Measurements from ENCODE around the gene CLIC6. TPM values are rescaled to one million over a fixed set of nuclear protein-coding genes. Genes with fewer than 3 reads are reported as not detected.

CLIC6 gene
- total and polyA plus RNA-seq, 2 of the 8 experiments (the other 6 are each of a cell fraction or from before 2014, with no cell fraction given): 0.42 to 1.3 TPM

DNA sequence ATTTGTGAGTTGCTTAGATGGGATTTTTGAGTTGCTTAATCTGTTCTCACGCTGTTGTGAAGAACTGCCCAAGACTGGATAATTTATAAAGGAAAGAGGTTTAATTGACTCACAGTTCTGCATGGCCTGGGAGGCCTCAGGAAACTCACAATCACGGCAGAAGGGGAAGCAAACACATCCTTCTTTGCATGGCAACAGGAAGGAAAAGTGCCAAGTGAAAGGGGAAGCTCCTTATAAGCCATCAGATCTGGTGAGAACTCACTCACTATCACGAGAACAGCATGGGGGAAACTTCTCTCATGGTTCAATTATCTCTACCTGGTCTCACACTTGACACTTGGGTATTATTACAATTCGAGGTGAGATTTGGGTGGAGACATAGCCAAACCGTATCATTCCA lies 10.3 kb downstream of the CLIC6 start:
- no peak overlapping the region for H2BK12ac ChIP-seq (ENCODE audit: low read depth, low read length)
- H2AK5ac ChIP-seq (ENCODE audit: low read depth, low read length): no peak overlapping the region
- no peak overlapping the region for H4K8ac ChIP-seq (ENCODE audit: extremely low read depth, insufficient read depth, low read length)
- H4K20me1 ChIP-seq (replicated peaks in 1 of 2; ENCODE audit: control insufficient read depth in 1 of 2, insufficient read depth in 2 of 2, low read length in 2 of 2): no peaks in the 10 kb centered on the region
- H3K79me2 ChIP-seq (ENCODE audit: control insufficient read depth in 1 of 2, insufficient read depth in 2 of 2, low read length in 2 of 2): no peaks in the 10 kb centered on the region
- no peak overlapping the region for H3K27ac ChIP-seq (ENCODE audit: low read depth, low read length)
- no peak overlapping the region for H2BK20ac ChIP-seq (ENCODE audit: low read length)
- no peaks in the 10 kb centered on the region for H3K23me2 ChIP-seq (ENCODE audit: low read depth, low read length)
- H3K79me1 ChIP-seq (ENCODE audit: low read depth, low read length): no peaks in the 10 kb centered on the region
- no peak overlapping the region for H3K4me2 ChIP-seq (ENCODE audit: insufficient read depth in 1 of 2, low read depth in 2 of 2, low read length in 2 of 2)
- no peak overlapping the region for H2BK5ac ChIP-seq (ENCODE audit: low read depth, low read length)
- no peaks in the 10 kb centered on the region for H3K27me3 ChIP-seq (replicated peaks in 1 of 4; ENCODE audit: control insufficient read depth in 3 of 4, extremely low read depth in 1 of 4, insufficient read depth in 3 of 4, low read length in 3 of 4)
- no peak overlapping the region for H3K56ac ChIP-seq (replicated peaks; ENCODE audit: insufficient read length, low read depth, low read length)
- H3K4ac ChIP-seq (replicated peaks; ENCODE audit: insufficient read length, low read depth, low read length): no peak overlapping the region
- DNase-seq (ENCODE audit: low read depth in 1 of 2, low spot score in 2 of 2) (no peak), FAIRE-seq (no peak)
- ChIA-PET POLR2A (ENCODE audit: partially characterized antibody) (no interaction called here), CTCF (ENCODE audit: partially characterized antibody) (no interaction called here)
- peaks cover 8 to 14% of the 10 kb centered on the region in 2 experiments; a peak in 3 of 4 replicates for H3K9me3 ChIP-seq (ENCODE audit: insufficient read depth in 2 of 2, low read depth in 1 of 2, low read length in 1 of 2)
- H3K23ac ChIP-seq (ENCODE audit: insufficient read length): no peak overlapping the region
- no peak overlapping the region for H2BK15ac ChIP-seq (ENCODE audit: low read length)
- H3K14ac ChIP-seq (ENCODE audit: insufficient read length): no peak overlapping the region
- H2AFZ ChIP-seq (ENCODE audit: low read length): no peak overlapping the region
- H3K36me3 ChIP-seq (ENCODE audit: control insufficient read depth in 2 of 4, insufficient read depth in 4 of 4, low read length in 3 of 4): no peaks in the 10 kb centered on the region
- H4K5ac ChIP-seq (ENCODE audit: insufficient read length, low read depth, low read length): no peak overlapping the region
- peaks cover 0 to 4% (median 0%) of the 10 kb centered on the region in 4 experiments; a peak in 1 of 7 replicates for H3K4me1 ChIP-seq (replicated peaks in 1 of 4; ENCODE audit: control insufficient read depth in 3 of 4, insufficient read depth in 4 of 4, low read length in 3 of 4)
- H4K91ac ChIP-seq (replicated peaks; ENCODE audit: insufficient read length, low read length): no peak overlapping the region
- TF ChIP-seq CTBP2 (IDR thresholded peaks at IDR 0.05; ENCODE audit: borderline replicate concordance, insufficient read depth, insufficient read length, low read length) (no peak), POLR2AphosphoS5 (IDR thresholded peaks at IDR 0.05; ENCODE audit: low read depth, low read length) (no peak), SP1 (IDR thresholded peaks at IDR 0.05; ENCODE audit: low read depth, low read length) (no peak), SIRT6 (IDR thresholded peaks at IDR 0.05; ENCODE audit: low read length) (no peak), ASH2L (IDR thresholded peaks at IDR 0.05; ENCODE audit: low read length) (no peak), E2F6 (IDR thresholded peaks at IDR 0.05) (no peak), POU5F1 (IDR thresholded peaks at IDR 0.05; ENCODE audit: low read depth, low read length) (no peak), CHD1 (IDR thresholded peaks at IDR 0.05; ENCODE audit: low read depth, low read length) (no peak)
- H3K9ac ChIP-seq (replicated peaks in 1 of 4; ENCODE audit: extremely low read depth in 1 of 4, low read depth in 3 of 4, low read length in 3 of 4): no peak overlapping the region
- H3K4me3 ChIP-seq (ENCODE audit: extremely low read depth in 1 of 4, insufficient read depth in 2 of 4, low read depth in 3 of 4, low read length in 4 of 4): no peak overlapping the region
- no peak overlapping the region for H3K18ac ChIP-seq (ENCODE audit: extremely low read depth, low read length)
- H2BK120ac ChIP-seq (replicated peaks; ENCODE audit: low read depth, low read length): no peak overlapping the region
- WGBS, 2 experiments (ENCODE audit: extremely low coverage in 1 of 2, insufficient coverage in 1 of 2, insufficient read length in 1 of 2, insufficient replicate concordance in 2 of 2, low coverage in 1 of 2, low lambda C conversion rate in 2 of 2, missing lambda C conversion rate in 1 of 2): 92% methylated on average over 5 of the region's 5 CpGs; no CpG with 5 or more reads in 1 of the 2 experiments
